GM18507 (cell line): ENCODE data around the gene ALK.

Experiments used
- DNase-seq: peaks from one replicate; pipeline ENCODE4 v3.0.0; 2011; ENCODE audit warnings: low read depth; ENCODE audit not compliant: insufficient read length; ENCODE audit errors: extremely low spot score
- FAIRE-seq: peaks from 2 replicates; lab custom pipeline; 2011; peaks lifted over from hg19 to GRCh38; lab: Jason Lieb, UNC

Gene ALK

GRCh38 chr2:29806461-29806860 lies 114.9 kb downstream of the ALK start:
- DNase-seq, result no peak
- no peak for FAIRE-seq

GRCh38 chr2:29804671-29805070 lies 116.7 kb downstream of the ALK start:
- DNase-seq, result no peak
- FAIRE-seq, result no peak

GRCh38 chr2:29803537-29803936 lies 117.8 kb downstream of the ALK start:
- FAIRE-seq (no peak), DNase-seq (no peak)

- DNase-seq (no peak), FAIRE-seq (no peak)
These were observed 118.4 kb downstream of the ALK start for GRCh38 chr2:29802986-29803385.

GRCh38 chr2:29799628-29800027 lies 121.8 kb downstream of the ALK start:
- FAIRE-seq (no peak), DNase-seq (no peak)

- no peak for FAIRE-seq
These were observed 123.5 kb downstream of the ALK start for GRCh38 chr2:29797916-29798315.

GRCh38 chr2:29796446-29796845 lies 124.9 kb downstream of the ALK start:
- DNase-seq (no peak), FAIRE-seq (no peak)

More at GRCh38 chr2:29797916-29798315, 123.5 kb downstream of the ALK start:
- no peak for DNase-seq

GRCh38 chr2:29789911-29790485 lies 131.4 kb downstream of the ALK start:
- DNase-seq (no peak), FAIRE-seq (no peak)

- DNase-seq (no peak), FAIRE-seq (no peak)
These were observed 133.6 kb downstream of the ALK start for GRCh38 chr2:29787473-29788465.

- DNase-seq (no peak), FAIRE-seq (no peak)
These were observed 135.0 kb downstream of the ALK start for GRCh38 chr2:29786361-29786760.

GRCh38 chr2:29783666-29784065 lies 137.7 kb downstream of the ALK start:
- no peak for FAIRE-seq
- no peak for DNase-seq

- no peak for FAIRE-seq
- DNase-seq, result no peak
These were observed 138.6 kb downstream of the ALK start for GRCh38 chr2:29782549-29783458.

GRCh38 chr2:29782087-29782486 lies 139.3 kb downstream of the ALK start:
- DNase-seq (no peak), FAIRE-seq (no peak)

GRCh38 chr2:29780906-29781305 lies 140.5 kb downstream of the ALK start:
- DNase-seq, result no peak

GRCh38 chr2:29777161-29777560 lies 144.2 kb downstream of the ALK start:
- FAIRE-seq, result no peak
- DNase-seq, result no peak

More at GRCh38 chr2:29780906-29781305, 140.5 kb downstream of the ALK start:
- FAIRE-seq, result no peak

GRCh38 chr2:29776406-29776805 lies 145.0 kb downstream of the ALK start:
- DNase-seq (no peak), FAIRE-seq (no peak)

GRCh38 chr2:29775937-29776336 lies 145.4 kb downstream of the ALK start:
- DNase-seq (no peak), FAIRE-seq (no peak)

- FAIRE-seq (no peak), DNase-seq (no peak)
These were observed 146.8 kb downstream of the ALK start for GRCh38 chr2:29774624-29775023.

GRCh38 chr2:29770846-29771245 lies 150.5 kb downstream of the ALK start:
- DNase-seq (no peak), FAIRE-seq (no peak)

GRCh38 chr2:29769847-29770246 lies 151.5 kb downstream of the ALK start:
- FAIRE-seq, result no peak
- DNase-seq, result no peak
